HepG2 (cell line): ENCODE results near the gene GALP. TPM values are rescaled to one million over a fixed set of nuclear protein-coding genes. Genes with fewer than 3 reads are reported as not detected.

Experiments
- FOXK2 ChIP-seq: fragments of 450-650 bp; IDR thresholded peaks from 2 replicates; pipeline ENCODE4 v1.6.1; 2016
- GABPB1 ChIP-seq: IDR thresholded peaks from 2 replicates; pipeline ENCODE4 v1.6.1; 2016; ENCODE audit warnings: mild to moderate bottlenecking, missing genetic modification reagents, moderate library complexity, missing compliant biosample characterization
- JDP2 ChIP-seq: sonication (generic); formaldehyde crosslinking; IDR thresholded peaks from 2 replicates; pipeline ENCODE4 v1.8.1; 2022; ENCODE audit warnings: missing genetic modification reagents, borderline replicate concordance
- KDM4B ChIP-seq: sonication (generic); formaldehyde crosslinking; IDR thresholded peaks from 2 replicates; pipeline ENCODE4 v1.4.0; 2020; ENCODE audit warnings: missing genetic modification reagents
- NFYC ChIP-seq: IDR thresholded peaks from 2 replicates; pipeline ENCODE4 v1.6.1; 2016; ENCODE audit warnings: missing genetic modification reagents, missing compliant biosample characterization
- RFXAP ChIP-seq: sonication (generic); formaldehyde crosslinking; IDR thresholded peaks from 2 replicates; pipeline ENCODE4 v1.4.0; 2020; ENCODE audit warnings: missing genetic modification reagents, borderline replicate concordance
- RXRB ChIP-seq: IDR thresholded peaks from 2 replicates; pipeline ENCODE4 v1.6.1; 2016; ENCODE audit warnings: borderline replicate concordance, missing genetic modification reagents, missing compliant biosample characterization
- SPEN ChIP-seq: sonication (generic); formaldehyde crosslinking; IDR thresholded peaks from 2 replicates; pipeline ENCODE4 v1.5.1; 2020; ENCODE audit warnings: low read depth, mild to moderate bottlenecking, missing genetic modification reagents
- TAF1 ChIP-seq: sonication (generic); formaldehyde crosslinking; IDR thresholded peaks from 2 replicates; pipeline ENCODE4 v1.4.0; 2020; ENCODE audit warnings: missing genetic modification reagents
- THYN1 ChIP-seq: sonication (generic); formaldehyde crosslinking; IDR thresholded peaks from 2 replicates; pipeline ENCODE4 v1.8.1; 2023; ENCODE audit warnings: low read depth, mild to moderate bottlenecking, moderate library complexity, missing genetic modification reagents, borderline replicate concordance
- ZMYM4 ChIP-seq: sonication (generic); formaldehyde crosslinking; IDR thresholded peaks from 2 replicates; pipeline ENCODE4 v1.8.1; 2023; ENCODE audit warnings: mild to moderate bottlenecking, missing genetic modification reagents
- ZNF337 ChIP-seq: sonication (generic); formaldehyde crosslinking; IDR thresholded peaks from 2 replicates; pipeline ENCODE4 v1.5.1; 2020; ENCODE audit warnings: missing genetic modification reagents, low read depth, mild to moderate bottlenecking, borderline replicate concordance
- ZNF350 ChIP-seq: sonication (generic); formaldehyde crosslinking; IDR thresholded peaks from 2 replicates; pipeline ENCODE4 v1.4.0; 2020; ENCODE audit warnings: mild to moderate bottlenecking, low read depth, missing genetic modification reagents, borderline replicate concordance
- ZNF737 ChIP-seq: sonication (generic); formaldehyde crosslinking; IDR thresholded peaks from 2 replicates; pipeline ENCODE4 v1.5.0; 2020; ENCODE audit warnings: missing genetic modification reagents, mild to moderate bottlenecking, borderline replicate concordance
- ZNF792 ChIP-seq: IDR thresholded peaks from 2 replicates; pipeline ENCODE4 v1.6.1; 2016
- ZSCAN22 ChIP-seq: sonication (generic); formaldehyde crosslinking; IDR thresholded peaks from 2 replicates; pipeline ENCODE4 v1.4.0; 2020; ENCODE audit warnings: mild to moderate bottlenecking, missing genetic modification reagents
- polyA plus RNA-seq, 8 experiments: library from polyadenylated mRNA; depleted of rRNA in 3 of 8; stranded (reverse) in 7 of 8; unstranded in 1 of 8; fragments of >200 nt; fragmentation: Illumina TruSeq in 4 of 8; extraction: Trizol in 4 of 8; gene quantifications; 2 replicates each; pipeline versions ENCODE4 v1.2.1 to v1.2.3, GENCODE V29; 2011 to 2016; ENCODE audit warnings: low read depth in 4 of 8, missing spikeins in 1 of 8, mixed read lengths in 1 of 8; ENCODE audit not compliant: insufficient read depth in 1 of 8
- total RNA-seq, 5 experiments: library from RNA; depleted of rRNA; stranded (reverse); fragments of >200 nt; fragmentation: Illumina TruSeq; extraction: Trizol; gene quantifications; 2 replicates each; pipeline ENCODE4 v1.2.3, GENCODE V29; 2016; ENCODE audit warnings: low read depth in 1 of 5
- TF ChIP-seq, protein P1 (sequence below): sonication (generic); formaldehyde crosslinking; IDR thresholded peaks from 2 replicates; pipeline ENCODE4 v1.9.0; 2021; ENCODE audit warnings: missing genetic modification reagents, mild to moderate bottlenecking, borderline replicate concordance
- TF ChIP-seq, protein P2 (sequence below): sonication (generic); formaldehyde crosslinking; IDR thresholded peaks from 2 replicates; pipeline ENCODE4 v1.5.0; 2020; ENCODE audit warnings: missing genetic modification reagents
- TF ChIP-seq, protein P3 (sequence below): sonication (generic); formaldehyde crosslinking; IDR thresholded peaks from 2 replicates; pipeline ENCODE4 v1.4.0; 2020; ENCODE audit warnings: missing genetic modification reagents
- TF ChIP-seq, protein P4 (sequence below): sonication (generic); formaldehyde crosslinking; IDR thresholded peaks from 2 replicates; pipeline ENCODE4 v1.4.0; 2020; ENCODE audit warnings: missing genetic modification reagents, borderline replicate concordance
- TF ChIP-seq, protein P5 (sequence below): IDR thresholded peaks from 2 replicates; pipeline ENCODE4 v1.6.1; 2016; ENCODE audit warnings: missing biosample characterization, missing genetic modification reagents, low read depth

GALP gene
- total and polyA plus RNA-seq, 2 of the 13 experiments (the other 11 are each of a cell fraction or from before 2014, with no cell fraction given) = not detected

DNA sequence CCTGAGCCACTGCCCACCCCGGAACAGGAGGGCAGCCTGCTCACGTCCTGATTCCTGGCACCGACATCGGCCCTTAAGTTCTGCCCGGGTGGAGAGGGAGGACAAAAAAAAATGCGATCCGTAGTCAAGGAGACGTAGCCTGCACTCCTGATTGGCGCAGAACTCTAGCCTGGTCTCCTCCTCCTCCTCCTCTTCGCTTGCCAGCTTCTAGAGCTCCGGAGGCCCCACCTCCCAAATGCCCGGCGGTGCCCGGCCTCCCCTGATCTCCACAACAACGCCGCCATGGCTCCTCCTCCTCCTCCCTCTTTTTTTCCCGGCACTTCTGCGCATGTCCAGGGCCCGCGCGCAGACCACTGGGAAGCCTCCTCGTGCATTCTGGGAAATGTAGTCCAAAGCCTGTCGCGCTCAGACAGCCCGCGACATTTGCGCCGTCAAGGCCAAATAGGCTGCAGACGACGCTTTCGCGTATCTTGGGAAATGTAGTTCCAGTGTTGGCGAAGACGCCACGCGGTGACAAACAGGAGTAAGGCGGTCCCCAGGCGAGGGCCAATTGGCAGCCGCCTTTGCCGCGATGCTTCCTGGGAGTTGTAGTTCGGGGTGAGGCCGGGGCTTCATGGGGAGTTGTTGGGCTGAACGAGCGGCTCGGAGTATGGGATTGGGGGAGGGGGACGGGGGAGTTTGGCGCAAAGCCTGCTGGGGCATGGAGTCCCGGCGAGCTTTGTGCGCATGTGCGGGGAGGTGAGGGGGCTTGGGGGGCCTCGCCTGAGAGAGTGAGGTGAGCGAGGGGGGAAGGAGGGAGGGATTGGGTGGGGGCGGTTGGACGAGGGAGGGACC lies 35.0 kb upstream of the GALP start, which contains the start of gene ZNF444 (continued):
- TF ChIP-seq ZMYM4 (peak; percentile 32; the same call in 1 of the 2 replicates), RXRB (CRISPR knock-in tag) (peak; percentile 21; the same call in 1 of the 2 replicates), ZNF737 (CRISPR knock-in tag) (no peak), ZNF792 (no peak; the same call in 1 of the 2 replicates), SPEN (peak; percentile 58; the same call in 1 of the 2 replicates), GABPB1 (CRISPR knock-in tag) (peak; percentile 90), ZSCAN22 (CRISPR knock-in tag) (no peak), NFYC (peak; percentile 87), KDM4B (CRISPR knock-in tag) (no peak), FOXK2 (peak; percentile 70), THYN1 (no peak), ZNF350 (CRISPR knock-in tag) (peak; percentile 72; the same call in 1 of the 2 replicates), JDP2 (no peak), ZNF337 (CRISPR knock-in tag) (no peak), TAF1 (CRISPR knock-in tag) (peak; percentile 19; the same call in 1 of the 2 replicates), RFXAP (peak; percentile 49; the same call in 1 of the 2 replicates)
- TF ChIP-seq, protein P1, sequence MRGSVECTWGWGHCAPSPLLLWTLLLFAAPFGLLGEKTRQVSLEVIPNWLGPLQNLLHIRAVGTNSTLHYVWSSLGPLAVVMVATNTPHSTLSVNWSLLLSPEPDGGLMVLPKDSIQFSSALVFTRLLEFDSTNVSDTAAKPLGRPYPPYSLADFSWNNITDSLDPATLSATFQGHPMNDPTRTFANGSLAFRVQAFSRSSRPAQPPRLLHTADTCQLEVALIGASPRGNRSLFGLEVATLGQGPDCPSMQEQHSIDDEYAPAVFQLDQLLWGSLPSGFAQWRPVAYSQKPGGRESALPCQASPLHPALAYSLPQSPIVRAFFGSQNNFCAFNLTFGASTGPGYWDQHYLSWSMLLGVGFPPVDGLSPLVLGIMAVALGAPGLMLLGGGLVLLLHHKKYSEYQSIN (CRISPR knock-in tag) = no peak
- TF ChIP-seq, protein P2, sequence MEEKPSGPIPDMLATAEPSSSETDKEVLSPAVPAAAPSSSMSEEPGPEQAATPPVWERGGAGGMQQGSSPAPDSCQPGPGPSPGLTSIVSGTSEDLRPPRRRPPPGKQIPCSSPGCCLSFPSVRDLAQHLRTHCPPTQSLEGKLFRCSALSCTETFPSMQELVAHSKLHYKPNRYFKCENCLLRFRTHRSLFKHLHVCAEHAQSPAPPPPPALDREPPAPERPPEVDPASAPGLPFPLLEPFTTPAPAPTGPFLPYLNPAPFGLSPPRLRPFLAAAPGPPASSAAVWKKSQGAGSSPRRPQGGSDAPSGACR (CRISPR knock-in tag) = peak; percentile 62; the same call in 1 of the 2 replicates
- TF ChIP-seq, protein P3, sequence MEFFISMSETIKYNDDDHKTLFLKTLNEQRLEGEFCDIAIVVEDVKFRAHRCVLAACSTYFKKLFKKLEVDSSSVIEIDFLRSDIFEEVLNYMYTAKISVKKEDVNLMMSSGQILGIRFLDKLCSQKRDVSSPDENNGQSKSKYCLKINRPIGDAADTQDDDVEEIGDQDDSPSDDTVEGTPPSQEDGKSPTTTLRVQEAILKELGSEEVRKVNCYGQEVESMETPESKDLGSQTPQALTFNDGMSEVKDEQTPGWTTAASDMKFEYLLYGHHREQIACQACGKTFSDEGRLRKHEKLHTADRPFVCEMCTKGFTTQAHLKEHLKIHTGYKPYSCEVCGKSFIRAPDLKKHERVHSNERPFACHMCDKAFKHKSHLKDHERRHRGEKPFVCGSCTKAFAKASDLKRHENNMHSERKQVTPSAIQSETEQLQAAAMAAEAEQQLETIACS (CRISPR knock-in tag) = peak; percentile 33; the same call in 1 of the 2 replicates
- TF ChIP-seq, protein P4, sequence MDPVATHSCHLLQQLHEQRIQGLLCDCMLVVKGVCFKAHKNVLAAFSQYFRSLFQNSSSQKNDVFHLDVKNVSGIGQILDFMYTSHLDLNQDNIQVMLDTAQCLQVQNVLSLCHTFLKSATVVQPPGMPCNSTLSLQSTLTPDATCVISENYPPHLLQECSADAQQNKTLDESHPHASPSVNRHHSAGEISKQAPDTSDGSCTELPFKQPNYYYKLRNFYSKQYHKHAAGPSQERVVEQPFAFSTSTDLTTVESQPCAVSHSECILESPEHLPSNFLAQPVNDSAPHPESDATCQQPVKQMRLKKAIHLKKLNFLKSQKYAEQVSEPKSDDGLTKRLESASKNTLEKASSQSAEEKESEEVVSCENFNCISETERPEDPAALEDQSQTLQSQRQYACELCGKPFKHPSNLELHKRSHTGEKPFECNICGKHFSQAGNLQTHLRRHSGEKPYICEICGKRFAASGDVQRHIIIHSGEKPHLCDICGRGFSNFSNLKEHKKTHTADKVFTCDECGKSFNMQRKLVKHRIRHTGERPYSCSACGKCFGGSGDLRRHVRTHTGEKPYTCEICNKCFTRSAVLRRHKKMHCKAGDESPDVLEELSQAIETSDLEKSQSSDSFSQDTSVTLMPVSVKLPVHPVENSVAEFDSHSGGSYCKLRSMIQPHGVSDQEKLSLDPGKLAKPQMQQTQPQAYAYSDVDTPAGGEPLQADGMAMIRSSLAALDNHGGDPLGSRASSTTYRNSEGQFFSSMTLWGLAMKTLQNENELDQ = no peak
- TF ChIP-seq, protein P5, sequence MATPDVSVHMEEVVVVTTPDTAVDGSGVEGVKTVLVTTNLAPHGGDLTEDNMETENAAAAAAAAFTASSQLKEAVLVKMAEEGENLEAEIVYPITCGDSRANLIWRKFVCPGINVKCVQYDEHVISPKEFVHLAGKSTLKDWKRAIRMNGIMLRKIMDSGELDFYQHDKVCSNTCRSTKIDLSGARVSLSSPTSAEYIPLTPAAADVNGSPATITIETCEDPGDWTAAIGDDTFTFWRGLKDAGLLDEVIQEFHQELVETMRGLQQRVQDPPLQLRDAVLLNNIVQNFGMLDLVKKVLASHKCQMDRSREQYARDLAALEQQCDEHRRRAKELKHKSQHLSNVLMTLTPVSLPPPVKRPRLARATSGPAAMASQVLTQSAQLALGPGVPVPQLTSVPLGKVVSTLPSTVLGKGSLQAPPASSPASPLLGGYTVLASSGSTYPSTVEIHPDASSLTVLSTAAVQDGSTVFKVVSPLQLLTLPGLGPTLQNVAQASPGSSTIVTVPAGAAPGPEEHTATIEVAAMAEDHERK (CRISPR knock-in tag) = peak; percentile 80
